Caco-2 (cell line): ENCODE data around the gene ITGA2B. TPM values are rescaled to one million over a fixed set of nuclear protein-coding genes. Genes with fewer than 3 reads are reported as not detected.
"Not testable (repeated sequence)": the region's sequence is repeated elsewhere in the genome, so short reads cannot be mapped to it uniquely, and the experiment has no call there.

ENCODE experiments used
- BruUV-seq: library from RNA; stranded (reverse); fragments of 400-500 nt; replicated peaks from 2 replicates; lab custom pipeline; 2021; lab: Mats Ljungman, UMichigan
- CTCF ChIA-PET: fragments of 300-600 bp; sonication (Branson Sonifier 250); formaldehyde crosslinking; loops from one replicate; lab custom pipeline; 2022; ENCODE audit warnings: antibody characterized with exemption; lab: Charles Lee
- POLR2A ChIA-PET: fragments of 300-600 bp; sonication (Branson Sonifier 250); formaldehyde crosslinking; loops from one replicate; lab custom pipeline; 2022; ENCODE audit warnings: antibody characterized with exemption; lab: Charles Lee
- DNase-seq, 2 experiments: peaks; one replicate each; pipeline versions ENCODE4 v3.0.0 to v3.0.0-alpha.2; 2020 to 2022
- H3K27me3 ChIP-seq: replicated peaks from 2 replicates; pipeline ENCODE4 v1.6.0; 2011; ENCODE audit warnings: low read length; ENCODE audit not compliant: control insufficient read depth, insufficient read depth
- H3K36me3 ChIP-seq: 2 replicates; pipeline ENCODE4 v1.5.1; 2011; ENCODE audit warnings: low read length; ENCODE audit not compliant: control insufficient read depth, insufficient read depth
- H3K4me1 ChIP-seq: fragments of 250-450 bp; sonication (Bioruptor Pico); 2 replicates; pipeline ENCODE4 v1.5.1; 2020; ENCODE audit warnings: mild to moderate bottlenecking
- H3K4me3 ChIP-seq: 2 replicates; pipeline ENCODE4 v1.5.1; 2011; ENCODE audit warnings: low read depth, mild to moderate bottlenecking, control low read depth, low read length
- H3K9me3 ChIP-seq: fragments of 250-450 bp; sonication (Bioruptor Pico); 2 replicates; pipeline ENCODE4 v1.5.1; 2020; ENCODE audit warnings: mild to moderate bottlenecking, moderate library complexity
- H3K27ac Mint-ChIP-seq: one replicate; pipeline ENCODE4 v1.8.0; 2022; ENCODE audit warnings: mixed read lengths; ENCODE audit not compliant: unreplicated experiment
- H3K27me3 Mint-ChIP-seq: one replicate; pipeline ENCODE4 v1.8.0; 2022; ENCODE audit warnings: mixed read lengths; ENCODE audit not compliant: insufficient read depth, unreplicated experiment
- H3K36me3 Mint-ChIP-seq: one replicate; pipeline ENCODE4 v1.8.0; 2022; ENCODE audit warnings: mild to moderate bottlenecking, mixed read lengths; ENCODE audit not compliant: insufficient read depth, unreplicated experiment
- H3K4me1 Mint-ChIP-seq: one replicate; pipeline ENCODE4 v1.8.0; 2022; ENCODE audit warnings: low read depth, mixed read lengths; ENCODE audit not compliant: unreplicated experiment
- H3K4me3 Mint-ChIP-seq: one replicate; pipeline ENCODE4 v1.8.0; 2022; ENCODE audit warnings: mild to moderate bottlenecking, moderate library complexity, mixed read lengths; ENCODE audit not compliant: unreplicated experiment
- H3K9me3 Mint-ChIP-seq: one replicate; pipeline ENCODE4 v1.8.0; 2022; ENCODE audit warnings: mixed read lengths; ENCODE audit not compliant: unreplicated experiment
- intact Hi-C: fragments of 100-400 bp; cut with micrococcal nuclease; formaldehyde crosslinking; loops from one replicate; pipeline ENCODE4 v1.10.0; 2022; ENCODE audit not compliant: unreplicated experiment
- total RNA-seq: library from RNA; stranded (reverse); gene quantifications from 2 replicates; pipeline ENCODE4 v1.2.3, GENCODE V29; 2022
- TF ChIP-seq, protein P1 (sequence below), 2 experiments: fragments of 200-600 bp in 1 of 2; IDR thresholded peaks; 1 replicate in 1 of 2; 2 replicates in 1 of 2; pipeline versions ENCODE4 v1.5.1 to v1.8.0; 2011 to 2022; ENCODE audit warnings: antibody characterized with exemption in 1 of 2, control low read depth in 1 of 2, inconsistent platforms in 1 of 2, low read depth in 1 of 2, low read length in 1 of 2, mild to moderate bottlenecking in 1 of 2, moderate library complexity in 1 of 2; ENCODE audit not compliant: insufficient read depth in 1 of 2, severe bottlenecking in 1 of 2, unreplicated experiment in 1 of 2

The ITGA2B gene
- total RNA-seq, 1 experiment from 2014 or later, result 6.9 TPM

DNA sequence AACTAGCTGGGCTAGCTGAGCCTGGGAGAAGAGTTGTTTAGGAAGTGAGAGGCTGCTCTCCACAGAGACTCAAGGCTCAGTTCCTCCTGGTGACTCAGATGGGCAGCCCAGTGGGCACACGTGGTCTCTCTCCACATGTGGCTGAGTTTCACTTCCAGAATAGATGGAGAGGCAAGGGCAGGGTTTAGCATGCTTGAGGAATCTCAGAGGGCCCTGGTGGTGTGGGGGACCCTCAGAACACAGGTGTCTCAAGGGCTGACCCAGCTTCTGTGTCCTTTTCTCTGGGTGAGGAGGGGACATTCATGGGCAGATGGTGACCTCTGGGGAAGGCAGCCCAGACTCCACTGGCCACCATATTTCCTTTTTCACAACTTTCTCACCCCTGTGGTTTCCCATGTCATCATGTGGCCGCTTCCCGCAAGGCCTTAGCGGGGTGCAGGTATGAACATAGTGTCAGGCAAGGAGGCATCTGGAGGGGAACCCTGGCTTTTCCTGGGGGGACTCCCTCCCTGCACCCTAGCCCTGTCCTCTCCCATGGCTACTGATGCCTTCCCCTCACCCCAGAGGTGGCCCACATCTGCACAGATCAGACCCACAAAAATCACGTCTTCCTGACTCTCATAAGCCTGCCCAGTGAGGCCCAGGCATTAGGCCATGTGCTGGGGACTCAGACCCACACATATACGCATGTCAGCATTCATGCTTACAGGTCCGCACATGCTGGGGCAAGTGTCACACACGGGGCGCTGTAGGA is 41.0 kb downstream of the ITGA2B start:
- H3K27ac Mint-ChIP-seq, result no peak overlapping the region
- no peaks in the 10 kb centered on the region for H3K9me3 ChIP-seq
- peaks cover 12% of the 10 kb centered on the region for H3K36me3 Mint-ChIP-seq
- CTCF ChIA-PET, result no interaction called here
- POLR2A ChIA-PET, result no interaction called here
- DNase-seq, result no peak
- no peaks in the 10 kb centered on the region for H3K27me3 ChIP-seq
- H3K36me3 ChIP-seq, result peaks cover 2% of the 10 kb centered on the region; the same call in 1 of the 2 replicates
- H3K27me3 Mint-ChIP-seq, result no peaks in the 10 kb centered on the region
- intact Hi-C loops, result no loop called here
- peaks cover 15% of the 10 kb centered on the region for H3K4me1 Mint-ChIP-seq
- TF ChIP-seq, protein P1, sequence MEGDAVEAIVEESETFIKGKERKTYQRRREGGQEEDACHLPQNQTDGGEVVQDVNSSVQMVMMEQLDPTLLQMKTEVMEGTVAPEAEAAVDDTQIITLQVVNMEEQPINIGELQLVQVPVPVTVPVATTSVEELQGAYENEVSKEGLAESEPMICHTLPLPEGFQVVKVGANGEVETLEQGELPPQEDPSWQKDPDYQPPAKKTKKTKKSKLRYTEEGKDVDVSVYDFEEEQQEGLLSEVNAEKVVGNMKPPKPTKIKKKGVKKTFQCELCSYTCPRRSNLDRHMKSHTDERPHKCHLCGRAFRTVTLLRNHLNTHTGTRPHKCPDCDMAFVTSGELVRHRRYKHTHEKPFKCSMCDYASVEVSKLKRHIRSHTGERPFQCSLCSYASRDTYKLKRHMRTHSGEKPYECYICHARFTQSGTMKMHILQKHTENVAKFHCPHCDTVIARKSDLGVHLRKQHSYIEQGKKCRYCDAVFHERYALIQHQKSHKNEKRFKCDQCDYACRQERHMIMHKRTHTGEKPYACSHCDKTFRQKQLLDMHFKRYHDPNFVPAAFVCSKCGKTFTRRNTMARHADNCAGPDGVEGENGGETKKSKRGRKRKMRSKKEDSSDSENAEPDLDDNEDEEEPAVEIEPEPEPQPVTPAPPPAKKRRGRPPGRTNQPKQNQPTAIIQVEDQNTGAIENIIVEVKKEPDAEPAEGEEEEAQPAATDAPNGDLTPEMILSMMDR (IDR thresholded peaks at IDR 0.05; ENCODE audit: insufficient read depth in 1 of 2, low read depth in 1 of 2, low read length in 1 of 2, severe bottlenecking in 1 of 2, unreplicated experiment in 1 of 2), result no peak
- H3K4me3 Mint-ChIP-seq, result no peak overlapping the region
- H3K9me3 Mint-ChIP-seq, result no peaks in the 10 kb centered on the region
- BruUV-seq, result no TSS peak
- no peak overlapping the region for H3K4me3 ChIP-seq
- H3K4me1 ChIP-seq, result 0 out of 2 replicates have a peak, but pooled peaks cover 6% of the 10 kb centered on the region

DNA sequence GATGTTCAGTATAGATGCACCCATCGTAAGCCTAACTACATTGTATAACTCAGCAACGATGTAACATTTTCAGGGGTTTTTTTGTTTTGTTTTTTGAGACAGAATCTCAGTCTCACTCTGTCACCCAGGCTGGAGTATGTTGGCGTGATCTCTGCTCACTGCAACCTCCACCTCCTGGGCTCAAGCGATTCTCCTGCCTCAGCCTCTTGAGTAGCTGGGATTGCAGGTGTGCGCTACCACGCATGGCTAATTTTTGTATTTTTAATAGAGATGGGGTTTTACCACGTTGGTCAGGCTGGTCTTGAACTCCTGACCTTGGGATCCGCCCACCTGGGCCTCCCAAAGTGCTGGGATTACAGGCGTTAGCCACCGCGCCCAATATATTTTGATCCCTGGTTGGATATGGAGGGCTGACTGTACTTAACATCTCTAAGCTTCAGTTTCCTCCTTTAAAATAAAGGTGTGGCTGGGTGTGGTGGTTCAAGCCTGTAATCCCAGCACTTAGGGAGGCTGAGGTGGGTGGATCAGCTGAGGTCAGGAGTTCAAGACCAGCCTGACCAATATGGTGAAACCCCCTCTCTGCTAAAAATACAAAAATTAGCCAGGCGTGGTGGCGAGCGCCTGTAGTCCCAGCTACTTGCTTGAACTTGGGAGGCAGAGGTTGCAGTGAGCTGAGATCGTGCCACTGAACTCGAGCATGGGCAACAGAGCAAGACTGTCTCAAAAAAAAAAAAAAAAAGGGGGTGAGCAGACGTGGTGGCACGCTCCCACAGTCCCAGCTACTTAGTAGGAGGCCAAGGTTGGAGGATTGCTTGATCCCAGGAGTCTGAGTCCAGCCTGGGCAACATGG is 42.0 kb downstream of the ITGA2B start:
- H3K27me3 Mint-ChIP-seq, BruUV-seq, H3K4me3 Mint-ChIP-seq, H3K9me3 ChIP-seq, H3K4me1 ChIP-seq, H3K36me3 ChIP-seq, H3K27ac Mint-ChIP-seq, CTCF ChIA-PET, H3K4me3 ChIP-seq, POLR2A ChIA-PET, intact Hi-C loops, DNase-seq, H3K27me3 ChIP-seq, H3K9me3 Mint-ChIP-seq: not testable (repeated sequence)
- H3K36me3 Mint-ChIP-seq, result peaks cover 12% of the 10 kb centered on the region
- H3K4me1 Mint-ChIP-seq, result peaks cover 15% of the 10 kb centered on the region

DNA sequence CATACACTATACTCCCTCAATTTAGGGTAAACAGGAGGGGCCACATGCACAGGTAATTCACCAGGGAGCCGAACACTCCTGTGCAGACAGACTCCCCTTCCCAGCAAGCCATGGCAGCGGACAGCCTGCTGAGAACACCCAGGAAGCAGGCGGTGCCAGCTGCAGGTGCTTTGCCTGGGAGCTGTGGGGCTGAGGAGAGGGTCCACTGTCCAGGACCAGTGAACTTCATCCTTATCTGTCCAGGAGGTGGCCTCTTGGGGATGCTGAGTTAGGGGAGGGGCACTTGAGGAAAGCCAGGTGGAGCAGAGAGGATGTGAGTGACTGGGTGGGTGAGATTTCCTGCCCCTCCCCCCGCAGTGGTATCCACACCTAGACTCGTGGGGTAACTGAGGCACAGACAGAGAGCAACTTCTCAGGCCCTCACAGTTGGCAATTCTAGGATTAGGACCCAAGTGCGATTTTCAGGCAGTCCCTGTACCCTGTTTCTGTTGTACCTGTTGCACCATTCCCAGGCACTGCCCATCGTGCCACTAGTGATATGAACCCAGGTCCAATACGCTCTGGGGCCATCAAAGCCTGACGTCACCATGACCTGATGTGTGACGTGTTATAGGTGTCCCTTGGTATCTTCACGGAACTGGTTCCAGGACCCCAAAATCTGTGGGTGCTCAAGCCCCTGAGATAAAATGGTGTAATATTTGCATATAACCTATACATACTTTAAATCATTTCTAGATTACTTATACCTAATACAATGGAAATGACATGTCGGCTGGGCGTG is 43.2 kb downstream of the ITGA2B start:
- TF ChIP-seq, protein P1 (IDR thresholded peaks at IDR 0.05; ENCODE audit: insufficient read depth in 1 of 2, low read depth in 1 of 2, low read length in 1 of 2, severe bottlenecking in 1 of 2, unreplicated experiment in 1 of 2), result no peak
- peaks cover 15% of the 10 kb centered on the region for H3K4me1 Mint-ChIP-seq
- ChIA-PET POLR2A (interaction anchor here (0.6 to 1.5 kb wide), 3 partner anchors 15 to 161 kb away, joined by 3 to 4 read pairs (median 4); no protein-coding TSS in a partner anchor), CTCF (interaction anchor here (0.6 to 1.9 kb wide), 12 partner anchors 14 to 178 kb away, joined by 3 to 10 read pairs (median 4); partner anchors contain the start of gene FAM171A2)
- no peaks in the 10 kb centered on the region for H3K9me3 ChIP-seq
- intact Hi-C loops, result no loop called here
- peak overlapping the region; percentile 90 for H3K27ac Mint-ChIP-seq
- H3K4me3 Mint-ChIP-seq, result peak overlapping the region; percentile 90
- peaks cover 12% of the 10 kb centered on the region for H3K36me3 Mint-ChIP-seq
- 0 out of 2 replicates have a peak, but pooled peaks cover 6% of the 10 kb centered on the region for H3K4me1 ChIP-seq
- H3K9me3 Mint-ChIP-seq, result no peaks in the 10 kb centered on the region
- no TSS peak for BruUV-seq
- no peak for DNase-seq
- no peaks in the 10 kb centered on the region for H3K27me3 ChIP-seq
- H3K36me3 ChIP-seq, result peaks cover 2% of the 10 kb centered on the region; the same call in 1 of the 2 replicates
- H3K4me3 ChIP-seq, result peak overlapping the region; percentile 69
- H3K27me3 Mint-ChIP-seq, result peaks cover under 1% of the 10 kb centered on the region
